GM12892 (cell line): Measurements from ENCODE around the gene MACC1. TPM values are rescaled to one million over a fixed set of nuclear protein-coding genes. Genes with fewer than 3 reads are reported as not detected.
A peak's percentile ranks its signal among the peaks of the same experiment; 100 is the strongest.

Experiments
- DNase-seq: peaks from one replicate; pipeline ENCODE4 v3.0.0; 2011; ENCODE audit not compliant: insufficient read length
- FAIRE-seq: peaks from 2 replicates; lab custom pipeline; 2011; peaks lifted over from hg19 to GRCh38; lab: Jason Lieb, UNC
- POLR2A ChIP-seq: IDR thresholded peaks from 2 replicates; pipeline ENCODE4 v1.6.1; 2011; ENCODE audit warnings: low read depth, low read length, control low read depth
- POLR2AphosphoS5 ChIP-seq: IDR thresholded peaks from 2 replicates; pipeline ENCODE4 v1.6.1; 2011; ENCODE audit warnings: low read depth, low read length, control low read depth
- TAF1 ChIP-seq: IDR thresholded peaks from 2 replicates; pipeline ENCODE4 v1.6.1; 2011; ENCODE audit warnings: low read depth, mild to moderate bottlenecking, control low read depth, low read length, borderline replicate concordance
- polyA plus RNA-seq: library from polyadenylated mRNA; unstranded; fragments of >200 nt; gene quantifications from one replicate; pipeline ENCODE4 v1.2.1, GENCODE V29; 2012; ENCODE audit warnings: missing spikeins, inconsistent platforms; ENCODE audit not compliant: missing spikeins

Gene MACC1, protein sequence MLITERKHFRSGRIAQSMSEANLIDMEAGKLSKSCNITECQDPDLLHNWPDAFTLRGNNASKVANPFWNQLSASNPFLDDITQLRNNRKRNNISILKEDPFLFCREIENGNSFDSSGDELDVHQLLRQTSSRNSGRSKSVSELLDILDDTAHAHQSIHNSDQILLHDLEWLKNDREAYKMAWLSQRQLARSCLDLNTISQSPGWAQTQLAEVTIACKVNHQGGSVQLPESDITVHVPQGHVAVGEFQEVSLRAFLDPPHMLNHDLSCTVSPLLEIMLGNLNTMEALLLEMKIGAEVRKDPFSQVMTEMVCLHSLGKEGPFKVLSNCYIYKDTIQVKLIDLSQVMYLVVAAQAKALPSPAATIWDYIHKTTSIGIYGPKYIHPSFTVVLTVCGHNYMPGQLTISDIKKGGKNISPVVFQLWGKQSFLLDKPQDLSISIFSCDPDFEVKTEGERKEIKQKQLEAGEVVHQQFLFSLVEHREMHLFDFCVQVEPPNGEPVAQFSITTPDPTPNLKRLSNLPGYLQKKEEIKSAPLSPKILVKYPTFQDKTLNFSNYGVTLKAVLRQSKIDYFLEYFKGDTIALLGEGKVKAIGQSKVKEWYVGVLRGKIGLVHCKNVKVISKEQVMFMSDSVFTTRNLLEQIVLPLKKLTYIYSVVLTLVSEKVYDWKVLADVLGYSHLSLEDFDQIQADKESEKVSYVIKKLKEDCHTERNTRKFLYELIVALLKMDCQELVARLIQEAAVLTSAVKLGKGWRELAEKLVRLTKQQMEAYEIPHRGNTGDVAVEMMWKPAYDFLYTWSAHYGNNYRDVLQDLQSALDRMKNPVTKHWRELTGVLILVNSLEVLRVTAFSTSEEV
- polyA plus RNA-seq: 12.8 TPM

DNA sequence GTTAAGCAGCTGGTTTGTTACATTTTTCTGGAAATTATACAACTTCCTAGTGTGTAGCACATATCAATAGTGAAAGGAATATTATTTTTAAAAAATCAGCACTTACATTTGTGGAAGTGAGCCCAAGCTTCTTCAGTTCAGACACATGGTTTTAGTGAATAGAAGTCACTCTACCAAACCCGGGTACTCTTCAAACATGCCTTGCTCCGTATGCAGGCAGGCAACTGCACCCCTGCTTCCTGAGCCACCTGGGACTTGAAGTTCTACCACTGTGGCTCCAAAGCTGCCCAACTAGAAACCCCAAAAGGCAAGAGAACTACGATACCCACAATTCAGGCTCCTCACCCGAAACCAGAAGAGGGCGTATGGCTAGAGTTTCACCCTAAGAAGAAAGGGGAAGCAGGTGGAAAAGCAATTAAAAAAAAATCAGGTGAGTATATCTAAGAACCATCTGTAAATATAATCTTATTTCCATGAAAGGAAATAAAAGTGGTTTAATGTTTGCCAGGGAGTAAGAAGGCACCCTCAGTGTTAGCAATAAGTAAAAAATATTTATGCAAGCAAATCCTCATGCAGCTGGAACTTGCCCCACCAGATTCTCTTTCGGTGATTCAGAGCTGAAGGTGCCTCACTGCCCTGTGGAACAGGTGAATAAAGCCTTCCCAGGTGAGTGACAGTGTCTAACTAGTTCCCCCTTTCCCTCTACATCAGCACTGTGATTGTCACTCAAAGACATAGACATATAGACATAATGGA lies at the start of gene MACC1:
TSS of gene MACC1 (minus strand) at position 192 of the 756 bp plus-strand sequence. CDS start 55,522 bp downstream, outside the sequence.
- TF ChIP-seq TAF1 (peak; percentile 27; the same call in 1 of the 2 replicates), POLR2A (peak; percentile 60; the same call in 1 of the 2 replicates), POLR2AphosphoS5 (peak; percentile 48; the same call in 1 of the 2 replicates)
- FAIRE-seq: peak; percentile 89
- no peak for DNase-seq

DNA sequence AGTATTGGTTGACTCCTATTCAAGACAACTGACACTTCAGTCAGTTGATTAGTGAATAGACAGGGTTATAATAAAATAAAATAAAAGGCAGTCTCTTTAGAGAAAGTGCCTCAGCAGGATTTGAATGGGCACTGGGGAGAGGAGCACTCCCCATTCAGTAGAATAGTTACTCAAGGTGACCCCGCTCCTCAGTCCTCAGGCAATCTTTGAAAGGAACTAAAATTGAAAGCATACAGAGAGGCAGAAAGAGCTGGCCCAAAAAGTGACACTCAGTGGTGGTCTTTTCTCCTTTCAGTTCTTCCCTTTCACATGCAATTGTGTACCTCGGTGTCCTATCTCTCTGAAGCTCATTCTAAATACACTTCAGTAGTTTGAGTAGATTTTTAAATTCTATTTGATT lies 47.4 kb upstream of the MACC1 start:
- TF ChIP-seq TAF1: no peak
- TF ChIP-seq POLR2A: no peak
- TF ChIP-seq POLR2AphosphoS5: no peak
- DNase-seq: no peak
- FAIRE-seq: no peak

DNA sequence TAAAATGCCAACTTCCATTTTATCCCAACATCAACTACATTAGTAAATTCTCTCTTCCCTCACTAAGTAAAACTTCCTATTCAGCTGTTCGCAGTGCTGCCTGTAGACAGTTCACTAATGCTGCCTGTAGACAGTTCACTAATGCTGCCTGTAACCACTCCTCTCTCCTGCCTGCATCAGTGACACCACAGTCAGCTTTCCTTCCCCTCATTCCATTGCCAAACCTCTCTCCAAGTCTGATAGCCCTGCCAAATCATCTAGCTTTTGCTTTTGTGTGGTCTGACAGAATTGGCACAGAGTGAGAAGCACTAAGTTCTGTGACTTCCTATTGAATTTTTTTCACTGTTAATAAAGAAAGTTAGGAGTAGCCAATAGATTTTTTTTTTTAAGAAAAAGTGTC lies 43.0 kb upstream of the MACC1 start:
- TF ChIP-seq POLR2AphosphoS5 (no peak), TAF1 (no peak)
- FAIRE-seq: no peak
- DNase-seq: no peak

DNA sequence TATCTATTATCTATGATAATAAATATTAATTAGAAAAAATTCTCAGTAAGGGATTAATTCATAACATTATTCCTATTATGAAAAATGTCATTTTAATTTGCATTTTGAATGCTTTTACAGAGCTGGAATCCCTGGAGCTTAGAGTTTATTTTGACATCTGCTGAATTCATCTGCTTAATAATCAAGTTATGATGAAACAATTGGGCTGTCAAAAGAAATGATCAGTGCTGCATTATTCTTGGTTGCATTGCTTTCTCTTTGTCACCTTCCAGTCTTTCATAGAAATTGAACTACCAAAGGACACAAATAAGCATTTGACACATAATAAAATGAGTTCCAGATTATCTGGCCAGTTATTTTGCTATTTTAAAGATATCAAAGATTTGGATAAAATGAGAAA lies 40.0 kb upstream of the MACC1 start:
- no peak for DNase-seq
- TF ChIP-seq POLR2AphosphoS5: no peak
- TF ChIP-seq TAF1: no peak
- no peak for TF ChIP-seq POLR2A
- peak; percentile 21 for FAIRE-seq

DNA sequence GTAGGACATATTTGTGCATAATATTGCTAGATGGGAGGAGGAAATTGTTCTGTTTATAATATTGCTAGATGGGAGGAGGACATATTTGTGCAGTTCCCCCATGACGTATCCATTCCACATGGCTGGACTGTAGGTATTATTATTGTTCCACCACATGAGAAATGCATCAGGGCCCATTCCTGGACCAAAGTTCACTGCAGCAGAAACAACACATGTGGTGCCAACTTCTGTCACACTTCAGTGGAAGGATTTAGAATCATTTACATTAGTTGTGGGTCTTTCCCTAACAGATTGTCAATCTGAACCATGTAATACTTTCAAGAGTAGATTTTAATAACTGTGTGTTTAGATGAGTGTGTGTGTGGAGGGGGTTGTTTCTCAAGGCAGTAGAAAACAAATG lies 32.7 kb upstream of the MACC1 start:
- DNase-seq: no peak
- no peak for FAIRE-seq
- TF ChIP-seq POLR2AphosphoS5 (no peak), POLR2A (no peak), TAF1 (no peak)

DNA sequence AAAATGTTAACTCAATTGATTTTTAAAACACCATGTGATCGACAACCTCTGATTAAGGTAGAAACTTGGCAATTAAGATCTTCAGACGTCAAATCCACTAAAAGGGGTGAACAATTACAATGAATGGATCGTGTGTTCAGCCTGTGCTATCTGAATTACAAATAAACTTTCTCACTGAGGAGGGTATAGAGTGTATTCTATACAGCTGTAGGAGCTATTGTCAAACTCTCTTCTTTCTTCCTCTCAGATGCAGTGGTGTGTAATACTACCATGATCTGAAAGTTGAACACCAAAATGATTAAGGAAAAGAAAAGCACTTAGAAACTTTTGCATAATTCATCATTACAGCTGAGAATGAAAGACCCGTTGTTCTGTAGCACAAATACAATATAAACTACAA lies 32.2 kb upstream of the MACC1 start:
- no peak for DNase-seq
- no peak for FAIRE-seq
- TF ChIP-seq POLR2AphosphoS5: no peak
- no peak for TF ChIP-seq TAF1
- TF ChIP-seq POLR2A: no peak

DNA sequence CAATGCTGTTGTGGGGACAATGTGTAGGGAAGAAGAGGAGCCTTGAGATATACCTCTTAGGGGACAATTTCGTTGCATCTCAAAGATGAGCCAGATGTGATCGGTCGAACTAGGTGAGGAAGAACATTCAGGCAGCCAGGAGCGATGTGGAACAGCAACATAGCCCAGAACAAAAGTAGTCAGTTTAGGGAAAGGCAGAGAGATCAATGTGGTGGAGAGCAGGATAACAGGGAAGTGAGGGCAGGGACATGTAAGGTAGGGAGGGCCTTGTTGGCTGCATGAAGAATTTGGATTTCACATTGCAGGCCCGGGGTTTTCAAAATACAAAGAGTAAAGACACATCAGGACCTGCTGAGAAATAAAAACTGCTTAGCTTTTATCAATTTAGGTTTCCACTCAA lies 29.1 kb upstream of the MACC1 start:
- TF ChIP-seq TAF1 (no peak), POLR2A (no peak), POLR2AphosphoS5 (no peak)
- FAIRE-seq: no peak
- no peak for DNase-seq

DNA sequence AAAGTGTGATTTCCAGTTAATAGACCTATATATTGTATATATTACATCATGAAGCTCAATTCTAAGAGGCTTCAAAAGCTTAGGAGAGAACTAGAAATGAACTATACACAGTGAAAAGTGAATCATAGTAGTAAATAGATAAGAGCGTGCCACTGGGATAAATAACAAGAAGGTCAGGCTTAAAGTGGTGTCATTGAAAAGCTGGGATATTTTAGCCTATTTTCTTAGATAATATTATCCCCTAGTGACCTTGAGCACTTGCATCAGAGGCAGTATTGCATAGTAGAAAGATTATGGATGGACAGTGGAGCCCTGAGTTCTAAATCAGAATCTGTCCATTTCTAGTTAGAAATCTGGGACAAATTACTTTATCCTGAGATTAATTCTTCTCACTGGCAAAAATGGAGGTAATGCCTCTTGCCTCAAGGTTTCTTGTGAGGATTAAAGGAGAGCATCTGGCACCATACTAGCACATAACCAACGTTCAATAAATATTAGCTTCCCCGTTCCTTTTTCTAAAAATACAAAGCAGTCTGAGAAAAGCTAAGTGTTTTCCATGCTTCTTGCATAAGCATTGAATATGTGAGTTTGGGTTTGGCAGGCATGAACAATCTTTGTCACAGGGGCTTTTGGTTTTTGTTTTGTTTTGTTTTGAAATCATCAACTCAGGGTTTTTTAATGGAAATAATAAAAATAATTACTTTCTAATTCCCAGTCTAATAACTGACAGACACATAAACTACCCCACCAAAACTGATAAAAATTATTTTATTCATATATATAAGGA lies 27.3 kb upstream of the MACC1 start:
- no peak for TF ChIP-seq POLR2A
- TF ChIP-seq TAF1: no peak
- no peak for TF ChIP-seq POLR2AphosphoS5
- FAIRE-seq: no peak
- DNase-seq: no peak

DNA sequence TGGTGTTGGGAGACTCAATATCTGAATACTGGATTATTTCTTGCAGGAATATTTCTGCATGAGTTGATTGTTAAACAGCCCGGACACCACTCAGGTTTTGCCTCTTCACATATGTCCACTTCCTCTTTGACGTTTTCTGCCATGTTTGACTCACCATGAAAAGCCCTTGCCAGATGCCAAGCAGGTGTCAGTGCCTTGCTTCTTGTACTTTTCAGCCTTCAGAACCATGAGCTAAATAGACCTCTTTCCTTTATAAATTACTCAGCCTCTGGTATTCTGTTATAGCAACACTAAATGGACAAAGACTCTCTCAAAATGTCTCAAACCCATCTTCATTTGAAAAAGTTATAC lies 24.7 kb upstream of the MACC1 start:
- TF ChIP-seq POLR2A: no peak
- TF ChIP-seq TAF1: no peak
- TF ChIP-seq POLR2AphosphoS5: peak; percentile 27; the same call in 1 of the 2 replicates
- DNase-seq (no peak), FAIRE-seq (peak; percentile 83)

DNA sequence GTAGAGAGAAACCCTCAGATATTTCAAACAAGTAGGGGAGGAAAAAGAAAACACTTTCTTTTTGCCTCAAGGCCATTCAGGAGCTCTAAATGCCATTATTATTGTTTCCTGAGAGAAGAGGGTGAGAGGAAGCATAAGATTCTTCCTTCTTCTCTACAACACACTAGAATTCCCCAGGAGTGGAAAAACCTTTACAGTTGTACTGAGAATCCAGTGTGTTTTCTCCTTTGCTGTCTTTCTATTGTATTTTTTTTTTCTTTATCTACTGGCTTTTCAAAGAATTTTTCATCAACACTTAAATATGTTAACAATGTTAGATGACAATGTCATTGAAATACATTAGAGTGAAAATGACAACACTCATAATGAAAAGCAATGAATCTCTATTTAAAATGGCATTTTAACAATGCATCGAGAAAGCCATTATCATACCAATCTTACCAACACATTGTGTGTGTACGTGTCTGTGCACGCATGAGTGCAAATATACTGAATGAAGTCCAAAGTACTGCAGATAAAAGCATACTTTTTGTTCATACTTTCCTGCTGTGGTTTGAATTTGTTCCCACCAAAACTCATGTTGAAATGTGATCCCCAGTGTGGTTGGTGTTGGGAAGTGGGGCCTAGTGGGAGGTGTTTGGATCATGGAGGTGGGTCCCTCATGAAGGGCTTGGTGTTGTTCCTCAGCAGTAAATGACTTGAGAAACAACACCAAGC lies 24.2 kb upstream of the MACC1 start:
- no peak for DNase-seq
- no peak for FAIRE-seq
- TF ChIP-seq POLR2A (no peak), POLR2AphosphoS5 (no peak), TAF1 (no peak)
